ENCODE measurements around the gene ACADS.

ACADS gene

DNA sequence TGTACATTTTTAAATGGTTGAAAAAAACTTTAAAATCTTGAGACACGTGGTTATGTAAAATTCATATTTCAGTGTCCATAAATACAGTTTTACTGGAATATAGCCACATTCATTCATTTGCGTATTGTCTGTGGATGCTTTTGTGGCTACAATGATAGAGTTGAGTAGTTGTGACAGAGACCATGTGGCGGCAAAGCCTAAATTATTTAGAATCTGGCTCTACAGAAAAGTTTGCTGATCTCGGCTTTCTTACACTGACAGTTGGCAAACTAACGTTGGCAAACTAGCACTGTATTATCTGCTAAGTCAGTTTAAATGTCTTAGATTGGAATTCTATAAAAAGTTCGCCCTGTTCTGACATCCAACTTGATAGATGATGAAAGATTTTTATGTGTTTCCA is 13.0 kb upstream of the ACADS start:
- no peak overlapping the region for H3K14ac ChIP-seq (ENCODE audit: low read length)
- H3K36me3 ChIP-seq (ENCODE audit: control insufficient read depth in 1 of 2, insufficient read depth in 2 of 2, low read length in 2 of 2): peaks cover 25 to 28% of the 10 kb centered on the region in 2 experiments
- H3K27me3 ChIP-seq (ENCODE audit: insufficient read depth, low read length): no peaks in the 10 kb centered on the region
- no peak overlapping the region for H2BK120ac ChIP-seq (ENCODE audit: insufficient read depth, low read length, poor library complexity)
- no peak overlapping the region for H3K18ac ChIP-seq (ENCODE audit: low read length)
- no peak overlapping the region for H3K27ac ChIP-seq (ENCODE audit: low read depth, low read length)
- H3K79me2 ChIP-seq (ENCODE audit: control insufficient read depth, insufficient read depth, low read length, poor library complexity): peaks cover 8% of the 10 kb centered on the region
- no peak overlapping the region for H3K23ac ChIP-seq (ENCODE audit: low read length)
- H4K8ac ChIP-seq (ENCODE audit: low read depth, low read length): no peak overlapping the region
- H2BK5ac ChIP-seq (ENCODE audit: low read depth, low read length, poor library complexity): no peak overlapping the region
- no CpG with 5 or more reads among the region's 6 CpGs for WGBS (ENCODE audit: extremely low coverage, insufficient coverage, insufficient read length)
- H3K4me2 ChIP-seq (ENCODE audit: low read length): no peak overlapping the region
- peaks cover 10% of the 10 kb centered on the region for H3K79me1 ChIP-seq (ENCODE audit: low read length)
- H3K4ac ChIP-seq (ENCODE audit: low read depth, low read length): no peak overlapping the region
- no peak overlapping the region for H2AK5ac ChIP-seq (ENCODE audit: low read length)
- H4K12ac ChIP-seq (ENCODE audit: low read depth, low read length): no peak overlapping the region
- H2BK12ac ChIP-seq (ENCODE audit: low read length): no peak overlapping the region
- peaks cover 8 to 9% of the 10 kb centered on the region in 2 experiments for H3K4me1 ChIP-seq (ENCODE audit: control insufficient read depth in 1 of 2, insufficient read depth in 2 of 2, low read length in 2 of 2)
- no peak overlapping the region for H4K91ac ChIP-seq (ENCODE audit: low read depth, low read length)
- DNase-seq: no peak
- no peaks in the 10 kb centered on the region for H3K9me3 ChIP-seq (ENCODE audit: insufficient read depth, low read depth, low read length)
- no peak overlapping the region for H3K9ac ChIP-seq (ENCODE audit: low read length)
- H3K4me3 ChIP-seq (ENCODE audit: low read depth, low read length): no peak overlapping the region
- no peak overlapping the region for H2AFZ ChIP-seq (ENCODE audit: insufficient read depth, low read length, poor library complexity)

GRCh38 chr12:120713861-120714482 is 11.7 kb upstream of the ACADS start:
- WGBS (ENCODE audit: extremely low coverage, insufficient coverage, insufficient read length): no CpG with 5 or more reads among the region's 4 CpGs

DNA sequence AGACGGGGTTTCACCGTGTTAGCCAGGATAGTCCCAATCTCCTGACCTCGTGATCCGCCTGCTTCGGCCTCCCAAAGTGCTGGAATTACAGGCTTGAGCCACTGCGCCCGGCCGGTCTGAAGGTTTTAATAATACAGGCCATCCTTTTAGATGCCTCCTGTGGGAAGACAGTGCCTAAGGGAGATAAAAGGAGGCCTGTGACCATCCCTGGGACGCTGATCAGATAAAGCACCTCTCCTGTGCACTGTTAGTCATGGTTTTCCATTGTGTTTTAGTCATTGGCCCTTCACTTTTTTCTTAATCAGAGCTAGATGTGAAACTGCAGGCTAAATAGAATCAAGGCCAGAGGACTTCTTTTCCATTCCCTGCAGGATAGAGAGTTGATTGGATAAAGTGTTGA is 7.6 kb upstream of the ACADS start:
- no peak overlapping the region for H3K14ac ChIP-seq (ENCODE audit: low read length)
- no peaks in the 10 kb centered on the region for H3K27me3 ChIP-seq (ENCODE audit: insufficient read depth, low read length)
- no peak overlapping the region for H3K9ac ChIP-seq (ENCODE audit: low read length)
- no peak overlapping the region for H2BK12ac ChIP-seq (ENCODE audit: low read length)
- no peak overlapping the region for H4K8ac ChIP-seq (ENCODE audit: low read depth, low read length)
- H2BK5ac ChIP-seq (ENCODE audit: low read depth, low read length, poor library complexity): no peak overlapping the region
- H3K4me1 ChIP-seq (ENCODE audit: control insufficient read depth in 1 of 2, insufficient read depth in 2 of 2, low read length in 2 of 2): no peaks in the 10 kb centered on the region
- DNase-seq: no peak
- H3K18ac ChIP-seq (ENCODE audit: low read length): no peak overlapping the region
- no peak overlapping the region for H4K12ac ChIP-seq (ENCODE audit: low read depth, low read length)
- H2AFZ ChIP-seq (ENCODE audit: insufficient read depth, low read length, poor library complexity): no peak overlapping the region
- H3K9me3 ChIP-seq (ENCODE audit: insufficient read depth, low read depth, low read length): no peaks in the 10 kb centered on the region
- no peak overlapping the region for H4K91ac ChIP-seq (ENCODE audit: low read depth, low read length)
- no peaks in the 10 kb centered on the region for H3K79me1 ChIP-seq (ENCODE audit: low read length)
- peaks cover 51 to 70% of the 10 kb centered on the region in 2 experiments for H3K36me3 ChIP-seq (ENCODE audit: control insufficient read depth in 1 of 2, insufficient read depth in 2 of 2, low read length in 2 of 2)
- H3K4me2 ChIP-seq (ENCODE audit: low read length): no peak overlapping the region
- H2AK5ac ChIP-seq (ENCODE audit: low read length): no peak overlapping the region
- H3K4ac ChIP-seq (ENCODE audit: low read depth, low read length): no peak overlapping the region
- no peak overlapping the region for H2BK120ac ChIP-seq (ENCODE audit: insufficient read depth, low read length, poor library complexity)
- H3K79me2 ChIP-seq (ENCODE audit: control insufficient read depth, insufficient read depth, low read length, poor library complexity): no peaks in the 10 kb centered on the region
- H3K23ac ChIP-seq (ENCODE audit: low read length): no peak overlapping the region
- no peak overlapping the region for H3K4me3 ChIP-seq (ENCODE audit: low read depth, low read length)
- H3K27ac ChIP-seq (ENCODE audit: low read depth, low read length): no peak overlapping the region
- no CpG with 5 or more reads among the region's 9 CpGs for WGBS (ENCODE audit: extremely low coverage, insufficient coverage, insufficient read length)

More at GRCh38 chr12:120713861-120714482, 11.7 kb upstream of the ACADS start:
- peaks cover 29 to 37% of the 10 kb centered on the region in 2 experiments for H3K36me3 ChIP-seq (ENCODE audit: control insufficient read depth in 1 of 2, insufficient read depth in 2 of 2, low read length in 2 of 2)
- peaks cover 8 to 9% of the 10 kb centered on the region in 2 experiments for H3K4me1 ChIP-seq (ENCODE audit: control insufficient read depth in 1 of 2, insufficient read depth in 2 of 2, low read length in 2 of 2)
- no peak overlapping the region for H3K4me2 ChIP-seq (ENCODE audit: low read length)
- DNase-seq: peak; percentile 61 to 92
- H3K23ac ChIP-seq (ENCODE audit: low read length): no peak overlapping the region
- no peak overlapping the region for H4K8ac ChIP-seq (ENCODE audit: low read depth, low read length)
- H3K4ac ChIP-seq (ENCODE audit: low read depth, low read length): no peak overlapping the region
- no peaks in the 10 kb centered on the region for H3K9me3 ChIP-seq (ENCODE audit: insufficient read depth, low read depth, low read length)
- no peak overlapping the region for H2AFZ ChIP-seq (ENCODE audit: insufficient read depth, low read length, poor library complexity)
- H2BK5ac ChIP-seq (ENCODE audit: low read depth, low read length, poor library complexity): no peak overlapping the region
- H3K9ac ChIP-seq (ENCODE audit: low read length): no peak overlapping the region
- no peak overlapping the region for H2BK120ac ChIP-seq (ENCODE audit: insufficient read depth, low read length, poor library complexity)
- H3K27me3 ChIP-seq (ENCODE audit: insufficient read depth, low read length): no peaks in the 10 kb centered on the region
- no peak overlapping the region for H2BK12ac ChIP-seq (ENCODE audit: low read length)
- H3K27ac ChIP-seq (ENCODE audit: low read depth, low read length): no peak overlapping the region
- H3K14ac ChIP-seq (ENCODE audit: low read length): no peak overlapping the region
- H3K79me2 ChIP-seq (ENCODE audit: control insufficient read depth, insufficient read depth, low read length, poor library complexity): peaks cover 8% of the 10 kb centered on the region
- H3K4me3 ChIP-seq (ENCODE audit: low read depth, low read length): no peak overlapping the region
- no peak overlapping the region for H4K91ac ChIP-seq (ENCODE audit: low read depth, low read length)
- H3K79me1 ChIP-seq (ENCODE audit: low read length): peaks cover 10% of the 10 kb centered on the region
- H2AK5ac ChIP-seq (ENCODE audit: low read length): no peak overlapping the region
- no peak overlapping the region for H4K12ac ChIP-seq (ENCODE audit: low read depth, low read length)
- H3K18ac ChIP-seq (ENCODE audit: low read length): no peak overlapping the region

GRCh38 chr12:120719072-120719471 is 6.6 kb upstream of the ACADS start:
- Histone ChIP-seq H3K27me3 (ENCODE audit: insufficient read depth, low read length) (no peaks in the 10 kb centered on the region), H3K18ac (ENCODE audit: low read length) (no peak overlapping the region), H2BK5ac (ENCODE audit: low read depth, low read length, poor library complexity) (no peak overlapping the region), H3K9me3 (ENCODE audit: insufficient read depth, low read depth, low read length) (no peaks in the 10 kb centered on the region), H4K12ac (ENCODE audit: low read depth, low read length) (no peak overlapping the region), H3K4me2 (ENCODE audit: low read length) (no peak overlapping the region), H3K9ac (ENCODE audit: low read length) (no peak overlapping the region), H4K91ac (ENCODE audit: low read depth, low read length) (no peak overlapping the region), H3K36me3 (ENCODE audit: control insufficient read depth in 1 of 2, insufficient read depth in 2 of 2, low read length in 2 of 2) (peaks cover 46 to 68% of the 10 kb centered on the region in 2 experiments), H3K27ac (ENCODE audit: low read depth, low read length) (no peak overlapping the region), H3K4me3 (ENCODE audit: low read depth, low read length) (no peak overlapping the region), H2AFZ (ENCODE audit: insufficient read depth, low read length, poor library complexity) (no peak overlapping the region), H4K8ac (ENCODE audit: low read depth, low read length) (no peak overlapping the region), H3K23ac (ENCODE audit: low read length) (no peak overlapping the region), H3K79me1 (ENCODE audit: low read length) (no peaks in the 10 kb centered on the region), H3K4ac (ENCODE audit: low read depth, low read length) (no peak overlapping the region), H2AK5ac (ENCODE audit: low read length) (no peak overlapping the region), H3K4me1 (ENCODE audit: control insufficient read depth in 1 of 2, insufficient read depth in 2 of 2, low read length in 2 of 2) (no peaks in the 10 kb centered on the region), H2BK120ac (ENCODE audit: insufficient read depth, low read length, poor library complexity) (no peak overlapping the region), H2BK12ac (ENCODE audit: low read length) (no peak overlapping the region), H3K14ac (ENCODE audit: low read length) (no peak overlapping the region), H3K79me2 (ENCODE audit: control insufficient read depth, insufficient read depth, low read length, poor library complexity) (no peaks in the 10 kb centered on the region)
- no CpG with 5 or more reads among the region's 2 CpGs for WGBS (ENCODE audit: extremely low coverage, insufficient coverage, insufficient read length)
- DNase-seq: no peak

Data from trophoblast cell (in vitro differentiated cells and primary cell).